H1 (cell line): ENCODE results near the gene OR11L1. TPM values are rescaled to one million over a fixed set of nuclear protein-coding genes. Genes with fewer than 3 reads are reported as not detected.

Experiments
- CTCF ChIA-PET: fragments of 300-600 bp; sonication (Branson Sonifier 250); formaldehyde crosslinking; loops from one replicate; lab custom pipeline; 2021; ENCODE audit not compliant: partially characterized antibody; lab: Charles Lee
- POLR2A ChIA-PET: fragments of 300-600 bp; sonication (Branson Sonifier 250); formaldehyde crosslinking; loops from one replicate; lab custom pipeline; 2021; ENCODE audit warnings: inconsistent platforms; ENCODE audit not compliant: partially characterized antibody; lab: Charles Lee
- DNase-seq, 2 experiments: peaks; one replicate each; pipeline versions ENCODE4 v3.0.0 to v3.0.0-alpha.2; 2010 to 2022; ENCODE audit warnings: low spot score in 2 of 2, low read depth in 1 of 2, mixed read lengths in 1 of 2
- FAIRE-seq: peaks from 2 replicates; lab custom pipeline; 2011; peaks lifted over from hg19 to GRCh38; lab: Jason Lieb, UNC
- H2AFZ ChIP-seq: 2 replicates; pipeline ENCODE4 v1.8.1; 2012; ENCODE audit warnings: low read length, inconsistent platforms
- H2AK5ac ChIP-seq: 2 replicates; pipeline ENCODE4 v1.6.1; 2013; ENCODE audit warnings: low read depth, low read length
- H2BK120ac ChIP-seq: replicated peaks from 2 replicates; pipeline ENCODE3; 2013; ENCODE audit warnings: low read depth, low read length, inconsistent platforms
- H2BK12ac ChIP-seq: 2 replicates; pipeline ENCODE4 v1.6.1; 2013; ENCODE audit warnings: low read depth, low read length
- H2BK15ac ChIP-seq: 2 replicates; pipeline ENCODE4 v1.6.1; 2013; ENCODE audit warnings: low read length
- H2BK20ac ChIP-seq: 2 replicates; pipeline ENCODE4 v1.6.1; 2013; ENCODE audit warnings: low read length
- H2BK5ac ChIP-seq: 2 replicates; pipeline ENCODE4 v1.6.1; 2013; ENCODE audit warnings: low read depth, low read length
- H3K14ac ChIP-seq: 2 replicates; pipeline ENCODE4 v1.6.1; 2013; ENCODE audit warnings: inconsistent platforms; ENCODE audit not compliant: insufficient read length
- H3K18ac ChIP-seq: 2 replicates; pipeline ENCODE4 v1.6.1; 2013; ENCODE audit warnings: low read length; ENCODE audit errors: extremely low read depth
- H3K23ac ChIP-seq: 2 replicates; pipeline ENCODE4 v1.6.1; 2013; ENCODE audit warnings: inconsistent platforms; ENCODE audit not compliant: insufficient read length
- H3K23me2 ChIP-seq: 2 replicates; pipeline ENCODE4 v1.6.1; 2013; ENCODE audit warnings: low read depth, low read length
- H3K27ac ChIP-seq: 2 replicates; pipeline ENCODE4 v1.6.1; 2011; ENCODE audit warnings: low read depth, low read length, inconsistent platforms
- H3K27me3 ChIP-seq, 4 experiments: replicated peaks in 1 of 4; 1 replicate in 1 of 4; 2 replicates in 3 of 4; pipeline versions ENCODE4 v1.6.1 to v1.8.1; 2011 to 2013; ENCODE audit warnings: low read length in 3 of 4, mild to moderate bottlenecking in 3 of 4, inconsistent platforms in 2 of 4, mixed read lengths in 2 of 4, moderate library complexity in 1 of 4; ENCODE audit not compliant: control insufficient read depth in 3 of 4, insufficient read depth in 3 of 4; ENCODE audit errors: extremely low read depth in 1 of 4
- H3K36me3 ChIP-seq, 4 experiments: 2 replicates each; pipeline versions ENCODE4 v1.6.1 to v1.8.1; 2011 to 2013; ENCODE audit warnings: mild to moderate bottlenecking in 4 of 4, low read length in 3 of 4, moderate library complexity in 2 of 4, control low read depth in 1 of 4, inconsistent platforms in 1 of 4; ENCODE audit not compliant: insufficient read depth in 4 of 4, control insufficient read depth in 2 of 4
- H3K4ac ChIP-seq: replicated peaks from 2 replicates; pipeline ENCODE3; 2013; ENCODE audit warnings: low read length, low read depth, mixed read lengths, inconsistent platforms; ENCODE audit not compliant: insufficient read length
- H3K4me1 ChIP-seq, 4 experiments: replicated peaks in 1 of 4; 1 replicate in 1 of 4; 2 replicates in 3 of 4; pipeline versions ENCODE4 v1.6.1 to v1.8.1; 2011 to 2013; ENCODE audit warnings: low read length in 3 of 4, inconsistent platforms in 2 of 4, mixed read lengths in 1 of 4; ENCODE audit not compliant: insufficient read depth in 4 of 4, control insufficient read depth in 3 of 4
- H3K4me2 ChIP-seq, 2 experiments: 2 replicates each; pipeline versions ENCODE4 v1.6.1 to v1.8.1; 2011 to 2013; ENCODE audit warnings: low read depth in 2 of 2, low read length in 2 of 2, control low read depth in 1 of 2, inconsistent platforms in 1 of 2, mild to moderate bottlenecking in 1 of 2; ENCODE audit not compliant: insufficient read depth in 1 of 2
- H3K4me3 ChIP-seq, 4 experiments: fragments of 200-600, 300-600 bp in 1 of 4; sonication (generic), shearing (Covaris generic), sonication (Bioruptor Twin) in 1 of 4; 2 replicates each; pipeline versions ENCODE4 v1.5.1 to v1.8.1; 2011 to 2016; ENCODE audit warnings: low read length in 4 of 4, low read depth in 3 of 4, control low read depth in 2 of 4, inconsistent platforms in 2 of 4, mild to moderate bottlenecking in 2 of 4, mixed read lengths in 1 of 4, moderate library complexity in 1 of 4; ENCODE audit not compliant: insufficient read depth in 2 of 4; ENCODE audit errors: extremely low read depth in 1 of 4
- H3K56ac ChIP-seq: replicated peaks from 2 replicates; pipeline ENCODE3; 2013; ENCODE audit warnings: low read depth, mild to moderate bottlenecking, mixed read lengths, low read length, inconsistent platforms; ENCODE audit not compliant: insufficient read length
- H3K79me1 ChIP-seq: 2 replicates; pipeline ENCODE4 v1.6.1; 2013; ENCODE audit warnings: low read depth, low read length, control low read depth
- H3K79me2 ChIP-seq, 2 experiments: 2 replicates each; pipeline versions ENCODE4 v1.6.1 to v1.8.1; 2012 to 2013; ENCODE audit warnings: low read length in 2 of 2, mild to moderate bottlenecking in 2 of 2, inconsistent platforms in 1 of 2; ENCODE audit not compliant: insufficient read depth in 2 of 2, control insufficient read depth in 1 of 2
- H3K9ac ChIP-seq, 4 experiments: replicated peaks in 1 of 4; 1 replicate in 1 of 4; 2 replicates in 3 of 4; pipeline versions ENCODE4 v1.6.1 to v1.8.1; 2011 to 2013; ENCODE audit warnings: low read depth in 3 of 4, low read length in 3 of 4, control low read depth in 2 of 4, mild to moderate bottlenecking in 2 of 4, moderate library complexity in 2 of 4, inconsistent platforms in 1 of 4; ENCODE audit errors: extremely low read depth in 1 of 4
- H3K9me3 ChIP-seq, 2 experiments: 2 replicates each; pipeline versions ENCODE4 v1.6.1 to v1.8.1; 2012 to 2013; ENCODE audit warnings: mild to moderate bottlenecking in 2 of 2, moderate library complexity in 2 of 2, control low read depth in 1 of 2, inconsistent platforms in 1 of 2, low read depth in 1 of 2, low read length in 1 of 2, mixed read lengths in 1 of 2; ENCODE audit not compliant: insufficient read depth in 2 of 2
- H4K20me1 ChIP-seq, 2 experiments: replicated peaks in 1 of 2; 2 replicates each; pipeline versions ENCODE3 to v1.8.1; 2011 to 2013; ENCODE audit warnings: inconsistent platforms in 2 of 2, low read length in 2 of 2, mild to moderate bottlenecking in 1 of 2; ENCODE audit not compliant: insufficient read depth in 2 of 2, control insufficient read depth in 1 of 2
- H4K5ac ChIP-seq: 2 replicates; pipeline ENCODE4 v1.6.1; 2013; ENCODE audit warnings: low read length, low read depth, mixed read lengths, inconsistent platforms; ENCODE audit not compliant: insufficient read length
- H4K8ac ChIP-seq: 2 replicates; pipeline ENCODE4 v1.8.0; 2013; ENCODE audit warnings: mild to moderate bottlenecking, moderate library complexity, low read length, inconsistent platforms; ENCODE audit not compliant: insufficient read depth; ENCODE audit errors: extremely low read depth
- H4K91ac ChIP-seq: replicated peaks from 2 replicates; pipeline ENCODE3; 2013; ENCODE audit warnings: low read length, mixed read lengths, inconsistent platforms; ENCODE audit not compliant: insufficient read length
- POLR2A ChIP-seq, 2 experiments: IDR thresholded peaks; 1 replicate in 1 of 2; 2 replicates in 1 of 2; pipeline ENCODE4 v1.6.1; 2011; ENCODE audit warnings: low read depth in 2 of 2, low read length in 2 of 2, mild to moderate bottlenecking in 2 of 2; ENCODE audit errors: control extremely low read depth in 1 of 2
- SP4 ChIP-seq: IDR thresholded peaks from 2 replicates; pipeline ENCODE4 v1.6.1; 2012; ENCODE audit warnings: low read length, inconsistent platforms
- TCF12 ChIP-seq: IDR thresholded peaks from 2 replicates; pipeline ENCODE4 v1.6.1; 2011; ENCODE audit warnings: low read depth, mild to moderate bottlenecking, low read length
- WGBS, 2 experiments: shearing (Covaris generic) in 1 of 2; methylation state at CpG; one replicate each; pipeline versions ENCODE4 v1.1.6 to v1.1.7; 2013 to 2015; ENCODE audit warnings: low lambda C conversion rate in 2 of 2, mixed read lengths in 2 of 2, inconsistent platforms in 1 of 2, low coverage in 1 of 2, missing lambda C conversion rate in 1 of 2; ENCODE audit not compliant: insufficient replicate concordance in 2 of 2, insufficient coverage in 1 of 2, insufficient read length in 1 of 2; ENCODE audit errors: extremely low coverage in 1 of 2, missing lambda C conversion rate in 1 of 2; 5-methylcytosine and 5-hydroxymethylcytosine counted together
- polyA plus RNA-seq, 7 experiments: library from polyadenylated mRNA; depleted of rRNA in 3 of 7; stranded (reverse) in 5 of 7; unstranded in 2 of 7; fragments of >200 nt in 5 of 7; fragments of 200-250 nt in 2 of 7; gene quantifications; 1 replicate in 5 of 7; 2 replicates in 1 of 7; 4 replicates in 1 of 7; pipeline versions ENCODE4 v1.2.1 to v1.2.3, GENCODE V29; 2011 to 2013; ENCODE audit warnings: missing spikeins in 2 of 7, mixed read lengths in 2 of 7
- total RNA-seq: library from RNA; stranded (reverse); fragmentation: NEBNext Ultra II Directional; extraction: Animal tissue kit (Norgen Biotek cat#: 25700); gene quantifications from 2 replicates; pipeline ENCODE4 v1.2.1, GENCODE V29; 2021

The OR11L1 gene
- total and polyA plus RNA-seq, 2 of the 8 experiments (the other 6 are each of a cell fraction or from before 2014, with no cell fraction given) = not detected

DNA sequence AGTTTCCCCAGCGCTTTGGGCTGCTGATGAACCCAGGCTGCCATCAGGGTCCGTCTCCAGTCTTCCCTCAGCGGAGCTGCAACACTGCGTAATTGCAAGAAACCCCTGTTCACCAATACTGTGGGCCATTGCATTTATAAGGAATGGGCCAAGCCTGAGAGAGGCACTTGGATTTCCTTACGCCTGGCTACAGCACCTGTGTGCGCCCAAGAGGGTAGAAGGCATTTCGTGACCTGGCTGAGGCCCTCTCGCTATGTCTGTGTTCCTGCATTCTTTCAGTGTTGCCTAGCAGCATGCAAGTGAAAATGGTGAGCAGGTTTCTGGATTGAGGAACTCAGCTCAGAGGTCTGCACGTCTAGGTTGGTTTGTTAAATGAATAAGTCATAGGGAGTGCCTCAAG is 41.6 kb upstream of the OR11L1 start:
- Histone ChIP-seq H3K27me3 (no peaks in the 10 kb centered on the region), H2BK20ac (no peak overlapping the region), H2BK15ac (no peak overlapping the region), H3K9ac (no peak overlapping the region), H3K4me3 (no peak overlapping the region), H3K23me2 (no peaks in the 10 kb centered on the region), H2AFZ (no peak overlapping the region), H2BK120ac (no peak overlapping the region), H3K36me3 (no peaks in the 10 kb centered on the region; a peak in 1 of 8 replicates), H3K79me2 (no peaks in the 10 kb centered on the region), H3K18ac (no peak overlapping the region), H4K20me1 (no peaks in the 10 kb centered on the region), H3K4ac (no peak overlapping the region), H3K23ac (no peak overlapping the region), H4K91ac (no peak overlapping the region), H2BK12ac (no peak overlapping the region), H3K14ac (no peak overlapping the region), H3K4me2 (no peak overlapping the region), H4K5ac (no peak overlapping the region), H4K8ac (no peak overlapping the region), H2AK5ac (no peak overlapping the region), H3K4me1 (no peaks in the 10 kb centered on the region), H2BK5ac (no peak overlapping the region), H3K27ac (no peak overlapping the region), H3K9me3 (peaks cover 53 to 59% of the 10 kb centered on the region in 2 experiments), H3K79me1 (no peaks in the 10 kb centered on the region), H3K56ac (no peak overlapping the region)
- 81% methylated on average over 9 of the region's 9 CpGs; no CpG with 5 or more reads in 1 of the 2 experiments for WGBS, 2 experiments
- ChIA-PET POLR2A (no interaction called here), CTCF (no interaction called here)
- FAIRE-seq = no peak
- no peak for DNase-seq
- TF ChIP-seq SP4 = no peak
- TF ChIP-seq TCF12 = no peak
- no peak for TF ChIP-seq POLR2A (IDR thresholded peaks at IDR 0.05; ENCODE audit: control extremely low read depth in 1 of 2, low read depth in 2 of 2, low read length in 2 of 2)
